HG02798 (cell line): ENCODE measurements around the gene SSBP3.

ENCODE experiments used
- ATAC-seq: cut with Tn5 transposase; IDR thresholded peaks from one replicate; pipeline ENCODE4 v1.9.1; 2021; ENCODE audit warnings: mild to moderate bottlenecking; ENCODE audit not compliant: unreplicated experiment, poor library complexity

SSBP3 gene

GRCh38 chr1:54336116-54336515 is 70.1 kb downstream of the SSBP3 start:
- ATAC-seq: no peak

DNA sequence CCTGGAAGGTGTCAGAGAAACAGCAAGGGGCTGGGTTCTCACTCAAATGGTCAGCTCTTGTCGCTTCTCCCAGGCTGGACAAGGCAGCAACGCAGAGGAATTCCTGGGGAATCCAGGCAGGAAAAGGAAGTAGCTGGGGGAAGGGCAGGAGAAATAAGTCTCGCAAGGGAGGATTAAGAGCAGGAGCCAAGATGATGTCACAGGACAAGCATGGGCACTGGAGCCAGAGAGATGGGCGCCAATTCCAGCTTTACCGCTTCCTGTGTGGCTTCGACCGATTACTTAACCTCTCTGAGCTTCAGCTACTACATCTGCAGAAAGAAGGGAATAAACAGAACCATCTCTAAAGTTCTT is 70.5 kb downstream of the SSBP3 start:
- ATAC-seq: no peak

DNA sequence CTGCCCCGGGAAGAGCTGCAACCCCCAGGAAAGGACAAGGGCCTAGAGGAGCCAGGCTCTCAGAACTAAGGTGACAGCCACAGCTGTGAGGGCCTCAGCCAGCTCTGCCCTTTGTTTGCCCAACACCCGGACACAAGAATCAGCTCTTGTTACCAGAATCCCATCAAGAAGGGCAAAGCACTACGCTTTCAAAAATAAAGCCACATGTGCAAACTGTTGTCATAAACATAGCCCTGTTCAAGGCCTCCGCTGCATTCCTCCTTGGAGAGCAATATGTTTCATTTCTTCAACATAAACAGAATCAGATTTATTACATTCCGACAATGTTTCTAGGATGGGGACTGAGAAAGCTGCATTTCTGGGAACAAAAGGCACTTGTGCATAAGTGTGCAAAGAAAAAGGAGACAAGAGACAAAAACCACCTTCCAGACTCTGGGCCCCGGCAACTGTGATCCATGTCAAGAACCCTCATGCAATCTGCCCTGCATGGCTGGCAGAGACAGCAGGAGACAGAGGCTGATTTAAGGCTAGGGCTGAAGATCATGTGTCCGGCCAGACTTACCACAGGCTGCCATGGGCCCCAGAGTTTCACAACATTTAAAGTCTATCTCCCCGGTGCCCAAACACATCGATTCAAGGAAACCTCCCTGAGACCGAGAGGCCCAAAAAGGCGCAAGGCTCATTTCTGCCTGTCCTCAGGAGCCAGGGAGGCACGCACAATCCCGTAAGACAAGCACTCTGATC is 71.0 kb downstream of the SSBP3 start:
- ATAC-seq: no peak

DNA sequence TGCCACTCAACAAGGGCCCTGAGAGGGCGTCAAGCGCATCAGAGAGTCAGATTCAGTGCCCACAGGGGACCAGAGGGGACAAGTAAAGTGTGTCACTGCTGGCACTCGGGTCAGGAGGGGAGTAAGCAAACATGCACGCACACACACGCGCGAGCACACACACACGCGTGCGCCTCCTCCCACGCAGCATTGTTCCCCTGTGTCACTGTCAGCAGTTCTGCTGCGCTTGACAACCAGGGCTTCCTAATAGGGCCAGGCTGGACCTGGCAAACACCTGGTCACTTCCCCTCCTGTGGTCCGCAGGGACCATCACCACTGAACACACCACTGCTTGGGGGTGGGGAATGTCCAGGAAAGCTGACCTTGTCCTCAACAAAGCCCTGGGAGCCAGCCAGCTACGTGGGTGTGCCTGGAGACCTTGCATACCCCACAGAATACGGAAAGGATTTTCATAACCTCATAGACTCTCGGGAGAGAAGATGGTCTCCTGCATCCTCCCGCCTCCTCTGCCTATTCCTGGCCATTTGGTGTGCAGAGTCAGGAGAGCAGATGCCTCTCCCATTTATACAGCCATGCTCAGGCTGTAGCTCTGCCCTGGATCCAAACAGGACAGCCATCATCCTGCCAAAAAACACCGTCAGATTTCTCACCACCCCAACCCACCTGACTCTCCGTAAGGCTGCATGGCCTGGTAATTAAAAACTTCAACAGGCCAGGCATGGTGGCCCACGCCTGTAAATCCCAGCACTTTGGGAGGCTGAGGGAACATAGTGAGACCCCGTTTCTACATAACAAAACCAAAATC is 73.2 kb downstream of the SSBP3 start:
- ATAC-seq: no peak

DNA sequence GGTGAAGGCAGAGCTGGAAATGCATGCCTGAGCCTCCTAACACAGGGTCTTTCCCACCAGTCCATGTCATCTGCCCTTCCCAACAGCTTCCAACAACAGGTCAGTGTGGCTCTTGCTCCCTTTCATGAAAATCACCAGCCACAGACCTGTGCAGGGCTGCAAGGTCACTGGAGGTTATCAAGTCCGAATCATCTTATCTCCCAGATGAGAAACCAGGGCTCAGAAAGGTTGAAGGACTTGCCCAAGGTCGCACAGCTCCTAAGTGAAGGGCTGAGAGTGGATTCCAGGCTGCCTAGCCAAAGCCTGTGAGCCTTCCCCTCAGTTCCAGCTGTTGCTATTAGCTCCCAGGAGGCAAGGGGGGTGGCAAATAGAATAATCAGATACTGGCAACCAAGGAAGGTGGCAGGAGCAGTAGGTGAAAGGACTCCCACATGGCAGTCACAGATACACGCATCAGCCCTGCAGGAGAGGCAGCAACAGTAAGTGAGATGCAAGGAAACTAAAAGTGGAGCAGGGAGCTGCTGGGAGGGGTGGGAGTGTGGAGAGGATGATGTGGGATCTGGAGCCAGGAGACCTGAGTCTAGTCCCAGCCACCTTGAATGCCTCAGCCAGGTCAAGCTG is 74.2 kb downstream of the SSBP3 start:
- ATAC-seq: no peak

DNA sequence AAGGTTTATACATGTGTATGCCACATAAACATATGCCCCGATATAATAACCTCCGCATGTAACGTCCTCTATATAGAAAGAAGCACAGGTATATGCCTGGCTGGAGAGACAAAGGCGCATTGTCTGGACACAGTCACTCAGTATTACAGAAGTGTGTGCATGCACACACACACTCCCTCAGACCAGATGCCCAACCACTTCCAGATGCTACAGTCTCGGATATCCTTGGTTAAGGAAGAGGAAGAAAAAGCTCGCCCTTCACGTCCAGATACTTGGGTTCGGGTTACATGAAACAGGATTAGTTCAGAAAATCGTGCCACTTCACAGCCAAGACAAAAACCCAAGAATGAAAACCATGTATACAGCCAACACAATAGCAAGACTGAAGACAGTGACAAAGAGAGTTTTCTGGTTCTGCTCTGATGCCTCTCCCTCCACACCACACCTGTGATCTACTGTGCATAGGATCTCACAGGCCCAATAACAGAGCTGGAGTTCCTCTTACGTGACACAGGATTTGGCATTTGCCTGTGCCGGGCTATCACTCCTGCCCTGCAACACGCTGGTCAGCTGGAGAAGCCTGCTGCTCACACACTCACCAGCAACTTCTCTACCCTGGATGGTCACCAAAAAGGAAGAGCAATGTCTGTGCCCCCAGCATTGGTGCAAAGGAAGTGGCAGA is 75.0 kb downstream of the SSBP3 start:
- no peak for ATAC-seq

DNA sequence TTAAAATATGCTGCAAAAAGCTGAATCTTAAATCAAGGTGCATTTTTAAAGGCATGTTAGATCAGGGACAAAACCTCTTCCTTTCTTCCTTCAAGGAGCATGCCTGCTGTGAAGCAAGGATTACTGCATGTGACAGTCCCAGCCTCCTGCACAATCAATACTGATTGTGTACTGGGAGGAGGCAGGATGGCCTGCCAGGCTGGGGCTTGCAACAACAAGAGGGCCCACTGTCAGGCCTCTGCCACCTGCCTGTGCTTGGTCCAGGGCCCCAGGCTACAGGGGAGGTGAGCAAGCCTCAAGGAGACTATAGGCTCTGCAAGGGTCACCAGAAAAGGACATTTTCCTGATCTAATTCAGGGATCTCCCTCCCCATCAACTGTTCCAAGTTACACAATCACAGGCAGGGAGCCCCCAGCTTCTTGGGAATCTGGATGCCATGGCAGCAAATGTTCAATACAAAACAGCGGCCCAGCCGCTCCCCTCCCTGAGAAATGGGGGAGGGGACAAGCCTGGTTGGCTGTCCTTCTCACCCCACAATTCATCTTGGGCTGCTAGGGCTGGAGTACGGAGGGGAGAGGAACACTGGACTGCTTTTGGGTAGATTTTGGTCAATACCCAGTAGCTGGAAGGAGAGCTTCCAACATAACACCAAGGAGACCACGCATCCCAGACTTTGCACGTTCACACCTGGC is 76.7 kb downstream of the SSBP3 start:
- ATAC-seq: no peak

DNA sequence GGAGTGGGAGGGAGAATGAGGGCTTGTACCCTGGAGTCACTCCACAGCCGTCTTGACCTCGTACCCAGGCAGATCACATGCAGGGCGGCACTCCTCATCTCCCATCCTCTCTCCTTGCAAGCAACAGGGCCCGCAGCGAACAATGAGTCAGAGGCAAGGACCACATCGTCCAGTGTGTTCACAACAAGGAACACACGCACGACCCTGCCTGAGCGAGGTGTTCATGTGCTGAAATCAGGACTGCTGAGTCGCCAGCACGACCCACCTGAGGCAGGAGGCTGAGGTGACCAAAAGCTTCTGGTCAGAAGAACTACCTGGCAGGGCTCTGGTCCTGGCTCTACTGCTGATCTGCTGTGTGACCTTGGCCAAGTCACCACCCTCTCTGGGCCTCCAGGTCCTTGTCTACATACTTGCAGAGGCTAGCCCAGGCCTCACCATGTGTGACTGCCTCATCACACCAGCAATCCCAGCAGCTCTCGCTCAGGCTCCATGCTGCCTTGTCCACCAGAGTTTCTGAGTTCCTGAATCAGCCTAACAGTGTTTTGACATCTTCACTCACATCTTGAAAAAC is 78.0 kb downstream of the SSBP3 start:
- ATAC-seq: no peak

DNA sequence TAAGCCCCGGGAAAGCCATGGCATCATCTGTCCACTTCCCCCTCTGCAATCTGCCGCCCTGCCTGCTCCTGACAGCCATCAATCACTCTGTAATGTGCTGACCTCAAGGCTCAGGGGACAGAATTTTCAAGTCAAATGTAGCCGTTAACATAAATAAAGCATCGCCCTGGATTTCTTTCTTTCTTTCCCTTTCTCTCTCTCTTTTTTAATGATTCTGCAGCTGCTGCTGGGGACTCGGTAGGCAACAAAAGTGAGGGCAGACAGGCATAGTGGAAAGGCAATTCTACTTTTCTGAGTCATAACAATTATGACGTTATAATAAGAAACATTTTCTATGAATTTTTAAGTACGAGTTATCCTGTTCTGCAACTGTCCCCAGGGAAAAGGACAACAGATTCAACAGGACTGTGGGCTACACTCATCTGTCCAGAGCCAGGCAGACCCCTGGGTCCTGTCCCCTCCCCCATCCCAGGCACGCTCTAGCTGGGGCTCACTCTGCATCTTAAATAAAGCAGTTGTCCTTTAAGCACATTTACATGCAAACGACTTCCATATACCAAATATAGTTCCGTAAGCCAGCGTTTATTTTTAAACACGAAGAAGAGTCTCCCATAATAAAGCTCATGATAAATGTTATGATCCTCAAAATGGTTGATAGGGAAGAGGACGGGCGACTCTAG is 78.7 kb downstream of the SSBP3 start:
- ATAC-seq: no peak

DNA sequence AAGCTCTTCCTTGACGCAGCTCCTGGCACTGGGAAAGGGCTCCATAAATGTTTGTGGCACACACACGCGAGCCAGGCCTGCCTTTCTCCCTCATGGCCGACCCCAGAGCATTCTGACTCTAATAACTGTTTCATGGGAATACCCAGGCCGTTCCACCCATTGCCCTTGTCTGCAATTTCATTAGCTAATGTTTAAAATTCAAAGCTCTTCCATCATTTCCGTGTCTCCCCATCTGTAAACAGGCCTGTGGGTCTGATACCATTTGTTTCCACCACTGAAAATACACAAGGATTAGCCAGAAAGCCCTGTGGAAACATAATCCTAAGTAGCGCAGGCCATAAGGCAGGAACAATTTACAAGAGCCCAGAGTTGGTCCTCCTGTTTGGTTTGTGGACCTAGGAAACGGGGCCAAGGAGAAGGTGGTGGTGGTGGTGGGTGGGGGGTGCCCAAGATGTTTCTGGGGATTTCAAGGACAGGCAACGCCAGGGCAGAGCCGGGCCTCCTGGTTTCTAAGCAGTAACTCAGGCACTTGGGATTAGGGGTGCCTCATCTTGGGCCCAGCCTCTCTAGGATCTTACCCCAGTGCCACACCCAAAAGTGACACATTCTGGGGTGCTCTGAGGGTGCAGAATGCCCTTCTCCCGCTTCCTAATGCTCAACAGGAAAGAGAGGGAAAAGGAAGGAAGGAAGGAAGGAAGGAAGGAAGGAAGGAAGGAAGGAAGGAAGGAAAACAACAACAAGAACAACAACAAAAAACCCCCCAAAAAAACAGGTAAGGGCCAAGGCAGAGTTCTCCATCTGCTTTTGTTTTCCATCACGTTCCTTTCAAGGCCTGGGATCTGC is 79.4 kb downstream of the SSBP3 start:
- no peak for ATAC-seq

DNA sequence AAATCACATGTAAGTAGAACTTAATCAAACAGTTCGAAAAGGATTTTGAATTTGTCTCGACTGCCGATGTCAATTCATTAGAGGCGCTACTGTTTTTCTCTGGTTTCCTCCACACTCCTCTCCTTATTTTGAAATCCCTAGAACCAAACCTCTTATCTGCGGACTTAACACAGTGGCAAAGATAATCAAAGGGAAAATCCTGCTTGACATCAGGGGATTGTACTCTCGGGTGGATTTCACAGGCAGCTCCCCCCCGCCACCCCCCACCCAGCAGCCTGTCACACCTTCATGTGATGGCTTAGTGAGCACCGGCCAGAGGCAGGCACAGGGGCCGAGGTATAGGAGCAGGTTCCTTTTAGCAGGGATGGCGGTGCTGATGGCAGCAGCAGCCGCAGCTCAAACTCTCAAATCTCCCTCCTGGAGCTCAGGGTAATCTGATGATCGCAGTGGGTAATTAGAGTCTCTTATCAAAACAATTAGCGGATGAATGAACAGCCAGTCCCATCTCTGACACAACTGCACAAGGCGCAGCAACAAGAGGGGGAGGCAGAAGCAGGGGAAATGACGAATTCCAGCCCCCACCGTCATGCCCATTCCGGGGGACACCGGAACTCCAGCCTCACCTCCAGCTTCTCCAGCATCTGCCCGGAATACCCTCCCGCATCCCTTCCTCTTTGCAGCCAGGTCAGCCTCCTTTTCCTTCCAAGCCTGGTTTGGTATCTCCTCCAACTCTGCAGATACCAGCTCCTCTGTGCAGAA is 80.3 kb downstream of the SSBP3 start:
- ATAC-seq: no peak

- no peak for ATAC-seq
These were observed 80.9 kb downstream of the SSBP3 start for GRCh38 chr1:54325284-54325683.

- no peak for ATAC-seq
These were observed 81.7 kb downstream of the SSBP3 start for GRCh38 chr1:54324251-54325140.

DNA sequence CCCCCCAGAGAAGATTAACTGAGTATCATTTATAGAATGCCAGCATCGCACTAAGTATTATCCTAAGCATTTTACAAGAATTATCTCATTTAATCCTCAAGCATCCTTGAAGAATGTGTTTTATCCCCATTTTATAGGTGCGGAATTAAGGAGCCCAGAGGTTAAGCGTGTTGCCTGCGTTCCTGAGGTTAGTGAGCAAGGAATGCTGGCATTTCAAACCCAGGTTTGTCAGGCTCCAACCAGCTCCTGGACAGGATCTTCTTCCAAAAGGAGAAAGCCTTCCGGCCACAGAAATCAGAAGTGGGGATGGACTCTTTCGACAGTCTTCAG is 82.3 kb downstream of the SSBP3 start:
- no peak for ATAC-seq

DNA sequence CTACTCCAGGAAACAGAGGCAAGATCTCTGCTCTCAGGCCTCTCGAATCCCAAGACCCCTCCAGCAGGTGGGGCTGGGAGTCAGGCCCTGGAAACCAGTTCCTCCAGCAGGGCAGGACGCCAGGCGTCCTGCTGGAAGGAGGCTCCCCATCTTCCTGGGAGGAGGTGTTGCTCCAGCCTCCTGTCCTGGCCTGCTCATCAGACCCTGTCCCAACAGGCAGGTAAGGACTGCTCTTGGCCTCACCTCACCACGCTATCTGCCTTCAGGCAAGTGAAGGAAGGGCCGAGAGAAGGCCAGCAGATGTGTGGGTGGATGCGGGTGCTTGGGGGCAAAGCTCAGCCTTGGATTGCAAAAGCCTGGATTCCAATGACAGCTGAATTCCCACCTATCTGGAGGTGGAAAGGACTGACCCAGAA is 82.9 kb downstream of the SSBP3 start:
- ATAC-seq: no peak

GRCh38 chr1:54318246-54318814 is 87.9 kb downstream of the SSBP3 start:
- no peak for ATAC-seq

GRCh38 chr1:54317084-54317483 is 89.1 kb downstream of the SSBP3 start:
- no peak for ATAC-seq
